Fibroblast of mammary gland (primary cell): ENCODE measurements around the gene TNS3.

Experiments used
- DNase-seq: peaks from one replicate; pipeline ENCODE4 v3.0.0-alpha.2; 2010; ENCODE audit warnings: low read depth
- H3K4me3 ChIP-seq: 2 replicates; pipeline ENCODE4 v1.5.1; 2011; ENCODE audit warnings: low read depth, mild to moderate bottlenecking, low read length, moderate library complexity; ENCODE audit not compliant: control insufficient read depth
- TF ChIP-seq, protein P1 (sequence below): conservative IDR thresholded peaks from 2 replicates; pipeline ENCODE4 v1.5.1; 2011; ENCODE audit warnings: low read depth, low read length, inconsistent platforms; ENCODE audit not compliant: control insufficient read depth, insufficient read depth

Gene TNS3

DNA sequence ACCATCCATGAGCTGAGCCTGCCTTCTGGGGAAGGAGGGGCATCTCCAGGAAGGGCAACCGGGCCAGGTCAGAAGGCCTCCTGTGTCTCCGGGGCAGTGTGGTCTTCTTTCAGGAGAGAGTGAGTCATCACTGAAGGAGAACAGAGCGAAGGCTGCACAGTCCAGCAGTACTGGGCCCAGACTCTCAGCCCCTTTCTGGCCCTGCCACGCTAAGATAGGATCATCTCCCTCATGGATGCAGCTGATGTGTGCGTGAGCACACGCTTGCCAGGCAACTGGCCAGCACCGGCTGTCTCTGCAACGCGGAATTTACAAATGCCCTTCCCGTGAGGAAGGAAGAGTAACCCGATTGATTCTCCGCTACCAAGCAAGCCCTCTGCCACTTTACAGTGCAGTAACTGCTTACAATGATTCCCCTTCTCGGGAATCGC is 328.2 kb downstream of the TNS3 start:
- peak; percentile 78 for DNase-seq
- TF ChIP-seq, protein P1, sequence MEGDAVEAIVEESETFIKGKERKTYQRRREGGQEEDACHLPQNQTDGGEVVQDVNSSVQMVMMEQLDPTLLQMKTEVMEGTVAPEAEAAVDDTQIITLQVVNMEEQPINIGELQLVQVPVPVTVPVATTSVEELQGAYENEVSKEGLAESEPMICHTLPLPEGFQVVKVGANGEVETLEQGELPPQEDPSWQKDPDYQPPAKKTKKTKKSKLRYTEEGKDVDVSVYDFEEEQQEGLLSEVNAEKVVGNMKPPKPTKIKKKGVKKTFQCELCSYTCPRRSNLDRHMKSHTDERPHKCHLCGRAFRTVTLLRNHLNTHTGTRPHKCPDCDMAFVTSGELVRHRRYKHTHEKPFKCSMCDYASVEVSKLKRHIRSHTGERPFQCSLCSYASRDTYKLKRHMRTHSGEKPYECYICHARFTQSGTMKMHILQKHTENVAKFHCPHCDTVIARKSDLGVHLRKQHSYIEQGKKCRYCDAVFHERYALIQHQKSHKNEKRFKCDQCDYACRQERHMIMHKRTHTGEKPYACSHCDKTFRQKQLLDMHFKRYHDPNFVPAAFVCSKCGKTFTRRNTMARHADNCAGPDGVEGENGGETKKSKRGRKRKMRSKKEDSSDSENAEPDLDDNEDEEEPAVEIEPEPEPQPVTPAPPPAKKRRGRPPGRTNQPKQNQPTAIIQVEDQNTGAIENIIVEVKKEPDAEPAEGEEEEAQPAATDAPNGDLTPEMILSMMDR = no peak
- peak overlapping the region; percentile 57 for H3K4me3 ChIP-seq

DNA sequence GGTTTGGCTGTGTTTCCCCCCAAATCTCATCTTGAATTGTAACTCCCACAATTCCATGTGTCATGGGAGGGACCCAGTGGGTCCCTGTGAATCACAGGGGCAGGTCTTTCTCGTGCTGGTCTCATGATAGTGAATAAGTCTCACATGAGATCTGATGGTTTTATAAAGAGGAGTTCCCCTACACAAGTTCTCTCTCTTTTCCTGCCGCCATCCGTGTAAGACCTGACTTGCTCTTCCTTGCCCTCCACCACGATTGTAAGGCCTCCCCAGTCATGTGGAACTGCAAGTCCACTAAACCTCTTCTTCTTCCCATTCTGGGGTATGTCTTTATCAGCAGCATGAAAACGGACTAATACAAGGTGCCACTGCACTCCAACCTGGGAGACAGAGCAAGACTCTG is 329.2 kb downstream of the TNS3 start:
- no peak overlapping the region for H3K4me3 ChIP-seq
- DNase-seq = no peak
- TF ChIP-seq, protein P1 = no peak

DNA sequence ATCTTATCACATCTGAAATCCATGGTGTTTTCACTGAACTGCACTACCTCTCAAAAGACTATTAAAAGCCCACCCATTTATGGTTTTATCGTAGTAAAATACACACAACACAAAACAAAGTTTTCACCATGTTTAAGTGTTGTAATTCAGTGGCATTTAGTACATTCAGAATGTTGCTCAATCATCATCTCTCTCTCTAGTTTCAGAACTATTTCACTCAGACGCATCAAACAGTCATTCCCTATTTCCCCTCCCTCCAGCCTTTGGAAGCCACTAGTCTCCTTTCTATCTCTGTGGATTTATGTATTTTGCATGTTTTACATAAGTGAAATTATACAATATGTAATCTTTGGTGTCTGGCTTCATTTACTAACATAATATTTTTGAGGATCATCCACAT is 332.6 kb downstream of the TNS3 start:
- TF ChIP-seq, protein P1 = no peak
- no peak overlapping the region for H3K4me3 ChIP-seq
- DNase-seq = peak; percentile 42

DNA sequence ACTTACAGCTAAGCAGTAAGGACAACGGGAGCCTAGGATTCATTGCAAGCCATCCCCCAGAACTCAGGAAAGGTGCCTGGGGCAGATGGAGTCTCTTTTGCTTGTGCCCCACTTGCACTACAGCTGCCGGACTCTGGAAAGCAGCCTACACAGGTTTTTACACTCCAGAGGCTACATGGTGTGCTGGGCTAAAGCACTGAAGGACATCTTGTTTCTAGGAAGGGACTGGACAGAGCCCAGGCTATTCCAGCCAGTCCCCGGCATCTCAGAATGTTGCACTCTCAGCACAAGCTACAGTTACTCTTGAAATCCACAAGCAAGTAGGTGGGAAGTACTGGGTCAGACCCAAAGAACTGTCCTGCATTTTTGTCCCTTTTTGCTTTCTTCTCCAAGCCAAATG is 333.1 kb downstream of the TNS3 start:
- TF ChIP-seq, protein P1 = no peak
- DNase-seq = no peak
- H3K4me3 ChIP-seq = no peak overlapping the region

DNA sequence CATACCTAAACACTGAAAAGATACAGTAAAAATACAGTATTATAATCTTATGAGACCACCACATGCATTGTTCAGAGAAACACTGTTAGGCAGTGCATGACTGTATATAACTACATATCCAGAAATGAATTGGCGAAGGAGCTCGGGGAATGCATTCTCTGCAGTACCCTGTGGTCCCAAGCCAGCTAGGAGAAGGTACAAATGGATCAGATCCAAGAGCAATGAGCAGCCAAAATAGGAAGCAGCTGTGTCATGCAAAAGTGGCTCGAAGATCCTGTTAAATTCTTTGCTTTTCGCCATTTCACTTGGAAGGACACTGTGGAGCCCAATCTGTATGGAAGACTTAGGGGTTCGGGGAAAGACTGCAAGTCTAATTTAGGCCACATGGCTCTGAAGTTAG is 334.8 kb downstream of the TNS3 start:
- no peak overlapping the region for H3K4me3 ChIP-seq
- TF ChIP-seq, protein P1 = no peak
- no peak for DNase-seq

DNA sequence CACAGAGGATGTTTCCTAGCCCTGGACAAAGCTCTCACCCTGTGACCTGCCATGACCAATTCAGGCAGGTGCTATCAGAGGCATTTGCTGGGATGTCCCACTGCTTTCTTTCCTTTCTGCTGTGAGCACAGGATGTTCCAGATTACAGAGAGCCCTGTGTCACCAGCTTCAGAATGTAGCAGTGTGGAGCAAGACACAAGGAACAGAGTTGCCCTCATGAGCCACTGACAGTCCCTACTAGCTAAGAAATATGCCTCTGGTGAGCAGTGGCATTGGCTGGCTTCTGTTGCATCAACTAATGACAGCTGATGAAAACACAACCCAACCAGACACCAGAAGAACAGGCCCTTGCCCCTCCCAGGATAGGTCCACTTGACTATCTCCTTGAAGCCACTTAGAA is 337.2 kb downstream of the TNS3 start:
- no peak for DNase-seq
- TF ChIP-seq, protein P1 = no peak
- no peak overlapping the region for H3K4me3 ChIP-seq
